ENCODE data around the gene PPAT.
"Not testable (repeated sequence)": the region's sequence is repeated elsewhere in the genome, so short reads cannot be mapped to it uniquely, and the experiment has no call there.

The PPAT gene

GRCh38 chr4:56386091-56386490 lies 49.3 kb downstream of the PPAT start:
- no peak for DNase-seq (ENCODE audit: low spot score)

DNA sequence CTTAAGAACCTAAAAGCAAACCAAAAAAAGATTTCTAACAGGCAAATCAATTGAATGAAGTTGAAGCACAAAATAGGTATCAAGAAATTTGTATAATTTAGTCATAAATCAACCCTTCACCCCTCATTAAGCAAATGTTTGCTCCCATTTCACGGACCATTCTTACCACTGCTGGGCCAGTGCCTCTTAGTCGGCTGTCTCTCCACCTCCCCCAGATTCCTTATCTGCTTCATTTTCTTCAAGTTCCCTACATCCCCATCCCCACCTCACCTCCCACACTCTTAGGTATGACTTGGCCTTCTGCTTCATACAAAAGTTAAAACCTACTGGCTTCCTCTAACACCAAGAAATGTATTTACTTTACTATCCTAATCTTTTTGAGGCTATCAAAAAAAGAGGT lies 60.0 kb downstream of the PPAT start:
- DNase-seq (ENCODE audit: low spot score), result no peak

- DNase-seq (ENCODE audit: low spot score), result no peak
These were observed 60.5 kb downstream of the PPAT start for GRCh38 chr4:56374956-56375355.

DNA sequence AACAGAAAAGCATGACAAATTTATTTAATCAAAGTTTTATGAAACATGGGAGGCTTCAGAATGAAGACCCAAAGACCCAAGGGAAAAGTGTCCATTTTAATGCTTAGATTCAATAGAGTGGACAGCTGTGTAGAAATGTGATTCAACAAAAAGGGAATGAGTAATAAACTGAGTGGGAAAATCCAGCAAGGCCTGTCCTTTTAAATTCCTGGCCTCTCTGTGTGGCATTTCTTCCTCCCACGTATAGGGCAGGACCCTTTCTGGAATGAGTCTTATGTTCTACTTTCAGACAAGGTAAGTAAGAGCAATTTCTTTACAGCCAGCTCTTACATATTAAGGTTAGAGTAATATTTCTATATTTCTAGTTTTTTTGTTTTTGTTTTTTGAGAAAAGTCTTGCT lies 62.6 kb downstream of the PPAT start:
- peak; percentile 44 for DNase-seq (ENCODE audit: low spot score)

GRCh38 chr4:56371426-56372220 lies 63.8 kb downstream of the PPAT start:
- no peak for DNase-seq (ENCODE audit: low spot score)

DNA sequence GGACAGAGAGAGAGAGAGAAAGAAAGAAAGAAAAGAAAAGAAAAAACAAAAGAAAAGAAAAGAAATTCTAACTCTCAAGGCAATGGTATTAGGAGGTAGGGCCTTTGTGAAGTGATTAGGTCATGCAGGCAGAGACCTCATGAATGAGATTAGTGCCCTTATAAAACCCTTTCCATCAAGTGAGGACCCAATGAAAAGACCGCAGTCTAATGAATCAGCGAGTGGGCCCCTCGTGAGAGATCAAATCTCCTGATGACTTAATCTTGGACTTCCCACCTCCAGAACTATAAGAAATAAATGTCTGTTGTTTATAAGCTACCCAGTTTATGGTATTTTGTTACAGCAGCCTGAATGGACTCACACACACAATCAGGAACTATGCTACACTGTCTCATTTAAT lies 65.0 kb downstream of the PPAT start:
- DNase-seq (ENCODE audit: low spot score), result no peak

- not testable (repeated sequence) for DNase-seq (ENCODE audit: low spot score)
These were observed 72.4 kb downstream of the PPAT start for GRCh38 chr4:56362981-56363380.

DNA sequence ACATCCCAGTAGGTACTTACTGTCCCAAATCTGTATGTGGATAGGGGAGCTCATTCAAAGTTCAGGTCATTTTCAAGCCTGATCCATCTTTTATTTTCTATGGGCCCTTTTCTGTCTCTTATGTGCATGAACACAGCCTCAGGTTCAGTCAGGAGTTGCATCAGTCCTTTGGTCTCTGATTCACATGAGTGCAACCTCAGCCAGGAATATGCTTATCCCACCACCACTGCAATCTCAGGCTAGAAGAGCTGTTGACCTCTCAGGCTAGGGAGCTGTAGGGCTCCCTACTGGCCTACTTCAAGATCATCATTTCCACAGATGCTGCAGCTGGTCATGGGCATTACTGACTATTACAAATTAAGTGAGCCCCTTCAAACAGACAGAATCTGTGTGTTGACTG lies 75.3 kb downstream of the PPAT start:
- DNase-seq (ENCODE audit: low spot score), result no peak

GRCh38 chr4:56356650-56357049 lies 78.8 kb downstream of the PPAT start:
- no peak for DNase-seq (ENCODE audit: low spot score)

GRCh38 chr4:56348576-56348975 lies 86.8 kb downstream of the PPAT start:
- DNase-seq (ENCODE audit: low spot score), result peak; percentile 32

GRCh38 chr4:56345458-56345857 lies 90.0 kb downstream of the PPAT start:
- no peak for DNase-seq (ENCODE audit: low spot score)
